Measurements from ENCODE around the gene MMP23B. TPM values are rescaled to one million over a fixed set of nuclear protein-coding genes. Genes with fewer than 3 reads are reported as not detected.
"Not testable (repeated sequence)": the region's sequence is repeated elsewhere in the genome, so short reads cannot be mapped to it uniquely, and the experiment has no call there.

Gene MMP23B
- total and polyA plus RNA-seq, 2 donors from 2014 or later = 4.0 to 7.1 TPM

DNA sequence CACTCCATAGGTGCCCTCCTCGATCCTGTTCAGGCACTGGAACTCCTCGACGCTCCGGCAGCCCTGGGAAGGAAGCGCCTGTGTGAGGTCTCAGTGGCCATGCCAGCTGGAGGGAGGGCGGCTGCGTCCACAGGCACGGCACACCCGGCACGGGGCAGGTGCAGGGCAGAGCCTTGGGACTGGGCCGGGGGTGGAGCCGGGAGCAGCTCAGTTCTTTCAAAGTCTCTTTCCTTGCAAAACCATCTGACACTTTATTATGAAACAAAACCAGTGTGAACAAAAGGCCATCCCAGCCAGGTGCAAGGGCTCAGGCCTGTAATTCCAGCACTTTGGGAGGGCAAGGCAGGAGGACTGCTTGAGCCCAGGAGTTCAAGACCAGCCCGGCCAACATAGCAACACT is 6.6 kb downstream of the MMP23B start:
- H3K27ac ChIP-seq (ENCODE audit: low read depth in 2 of 2, low read length in 2 of 2); FAIRE-seq; H3K4me3 ChIP-seq (ENCODE audit: low read length in 3 of 3); H3K9me3 ChIP-seq (ENCODE audit: control insufficient read depth in 2 of 3, insufficient read depth in 1 of 3, low read length in 3 of 3); H3K27me3 ChIP-seq (ENCODE audit: control insufficient read depth, insufficient read depth, low read length); intact Hi-C loops (cut with DNase I); H3K4me1 ChIP-seq (ENCODE audit: control insufficient read depth in 2 of 3, insufficient read depth in 2 of 3, low read depth in 1 of 3, low read length in 3 of 3); H3K9ac ChIP-seq (ENCODE audit: low read length in 3 of 3); H3K36me3 ChIP-seq (ENCODE audit: control insufficient read depth in 2 of 3, insufficient read depth in 3 of 3, low read length in 3 of 3): not testable (repeated sequence)
- DNase-seq = peak in 1 of 5 donors; percentile 22

DNA sequence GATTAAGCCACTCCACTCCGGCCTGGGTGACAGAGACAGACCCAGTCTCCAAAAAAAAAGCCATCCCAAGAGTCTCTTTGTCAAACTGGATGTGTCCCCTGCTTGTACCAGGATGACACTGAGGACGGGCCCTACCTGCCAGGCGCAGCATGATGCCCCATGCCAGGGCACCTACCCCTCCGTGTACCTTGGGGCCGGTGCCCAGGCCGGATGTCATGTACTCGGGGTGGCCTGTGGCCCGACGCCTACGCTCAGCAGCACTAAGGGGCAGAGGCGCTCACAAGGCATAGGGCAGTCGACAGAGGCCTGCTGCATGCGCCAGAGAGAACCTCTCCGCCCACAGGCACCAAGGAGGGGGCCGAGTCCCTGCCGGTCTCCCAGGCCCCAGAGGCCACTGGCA is 7.4 kb downstream of the MMP23B start:
- H3K27ac ChIP-seq (ENCODE audit: low read depth in 2 of 2, low read length in 2 of 2); H3K9ac ChIP-seq (ENCODE audit: low read length in 3 of 3); H3K4me1 ChIP-seq (ENCODE audit: control insufficient read depth in 2 of 3, insufficient read depth in 2 of 3, low read depth in 1 of 3, low read length in 3 of 3); H3K4me3 ChIP-seq (ENCODE audit: low read length in 3 of 3); FAIRE-seq; H3K27me3 ChIP-seq (ENCODE audit: control insufficient read depth, insufficient read depth, low read length); H3K9me3 ChIP-seq (ENCODE audit: control insufficient read depth in 2 of 3, insufficient read depth in 1 of 3, low read length in 3 of 3); intact Hi-C loops (cut with DNase I); H3K36me3 ChIP-seq (ENCODE audit: control insufficient read depth in 2 of 3, insufficient read depth in 3 of 3, low read length in 3 of 3): not testable (repeated sequence)
- DNase-seq = peak in 1 of 5 donors; percentile 26

DNA sequence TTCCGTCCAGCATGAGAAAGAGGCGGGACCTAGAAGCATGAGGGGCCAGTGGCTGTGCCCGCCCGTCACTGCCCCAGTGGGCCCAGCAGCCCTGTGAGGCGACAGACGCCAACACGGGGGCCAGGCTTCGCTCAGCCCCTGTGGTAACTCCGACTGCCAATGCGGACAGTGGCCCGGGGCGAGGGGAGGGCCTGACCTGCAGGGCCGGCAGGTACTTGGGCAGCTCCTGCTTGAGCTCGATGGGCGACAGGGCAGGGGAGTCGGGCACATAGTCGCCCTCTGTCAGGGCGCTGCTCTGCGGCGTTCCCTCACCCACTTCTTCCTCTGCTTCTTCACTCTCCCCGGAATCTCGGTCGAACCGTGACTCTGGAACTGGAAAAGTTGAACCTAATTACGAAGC is 8.1 kb downstream of the MMP23B start:
- FAIRE-seq; H3K9me3 ChIP-seq (ENCODE audit: control insufficient read depth in 2 of 3, insufficient read depth in 1 of 3, low read length in 3 of 3); H3K27ac ChIP-seq (ENCODE audit: low read depth in 2 of 2, low read length in 2 of 2); H3K4me1 ChIP-seq (ENCODE audit: control insufficient read depth in 2 of 3, insufficient read depth in 2 of 3, low read depth in 1 of 3, low read length in 3 of 3); H3K9ac ChIP-seq (ENCODE audit: low read length in 3 of 3); H3K36me3 ChIP-seq (ENCODE audit: control insufficient read depth in 2 of 3, insufficient read depth in 3 of 3, low read length in 3 of 3); H3K27me3 ChIP-seq (ENCODE audit: control insufficient read depth, insufficient read depth, low read length); intact Hi-C loops (cut with DNase I); H3K4me3 ChIP-seq (ENCODE audit: low read length in 3 of 3): not testable (repeated sequence)
- peak in 1 of 5 donors; percentile 22 for DNase-seq

DNA sequence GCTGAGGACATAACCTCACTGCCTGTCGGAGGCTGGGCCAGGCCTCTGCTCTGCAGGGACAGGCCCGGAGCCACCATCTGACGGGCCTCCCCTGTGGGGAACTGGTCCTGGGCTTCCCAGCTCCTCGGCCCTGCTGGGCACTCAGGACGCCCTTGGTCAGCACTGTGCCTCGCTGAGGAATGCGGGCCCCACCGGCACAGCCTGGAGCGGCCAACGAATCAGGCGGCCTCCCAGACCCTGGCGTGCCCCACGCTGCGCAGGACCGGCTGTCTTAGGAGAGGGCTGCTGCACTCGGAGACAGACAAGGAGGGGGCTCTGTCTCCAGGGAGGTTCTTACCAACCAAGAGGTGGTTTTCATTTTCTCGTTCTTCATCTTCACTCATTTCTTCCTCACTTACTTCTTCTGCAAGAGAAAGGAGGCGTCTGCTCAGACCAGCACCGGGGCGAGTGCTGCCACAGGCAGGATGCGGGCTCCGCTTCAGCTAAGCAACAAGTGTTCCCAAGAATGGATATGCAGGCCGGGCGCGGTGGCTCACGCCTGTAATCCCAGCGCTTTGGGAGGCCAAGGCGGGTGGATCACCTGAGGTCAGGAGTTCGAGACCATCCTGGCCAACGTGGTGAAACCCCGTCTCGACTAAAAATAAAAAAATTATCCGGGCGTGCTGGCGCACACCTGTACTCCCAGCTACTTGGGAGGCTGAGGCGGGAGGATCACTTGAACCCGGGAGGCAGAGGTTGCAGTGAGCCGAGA is 8.9 kb downstream of the MMP23B start:
- FAIRE-seq; H3K4me1 ChIP-seq (ENCODE audit: control insufficient read depth in 2 of 3, insufficient read depth in 2 of 3, low read depth in 1 of 3, low read length in 3 of 3); H3K27me3 ChIP-seq (ENCODE audit: control insufficient read depth, insufficient read depth, low read length); H3K9ac ChIP-seq (ENCODE audit: low read length in 3 of 3); H3K9me3 ChIP-seq (ENCODE audit: control insufficient read depth in 2 of 3, insufficient read depth in 1 of 3, low read length in 3 of 3); H3K27ac ChIP-seq (ENCODE audit: low read depth in 2 of 2, low read length in 2 of 2); H3K4me3 ChIP-seq (ENCODE audit: low read length in 3 of 3); H3K36me3 ChIP-seq (ENCODE audit: control insufficient read depth in 2 of 3, insufficient read depth in 3 of 3, low read length in 3 of 3); intact Hi-C loops (cut with DNase I): not testable (repeated sequence)
- DNase-seq = peak in 1 of 5 donors; percentile 35

DNA sequence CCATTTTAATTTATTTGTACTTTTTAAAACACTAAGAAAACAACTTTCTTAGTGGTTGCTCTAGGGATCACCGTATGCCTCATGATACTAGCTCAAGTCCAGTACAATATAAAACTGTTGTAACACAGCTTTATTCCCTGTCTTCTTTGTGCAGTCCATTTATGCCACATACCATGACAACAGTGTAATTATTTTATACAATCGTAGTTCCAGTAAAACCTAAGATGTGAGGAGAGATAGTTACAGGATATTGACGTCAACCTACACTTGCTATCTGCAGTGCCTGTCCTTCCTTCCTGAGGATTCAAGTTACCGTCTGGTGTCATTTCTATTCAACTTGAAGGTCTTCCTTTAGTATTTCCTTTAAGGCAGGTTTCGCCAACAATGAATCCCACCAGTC is 14.4 kb downstream of the MMP23B start:
- intact Hi-C loops (cut with DNase I); H3K27me3 ChIP-seq (ENCODE audit: control insufficient read depth, insufficient read depth, low read length); H3K4me1 ChIP-seq (ENCODE audit: control insufficient read depth in 2 of 3, insufficient read depth in 2 of 3, low read depth in 1 of 3, low read length in 3 of 3); H3K36me3 ChIP-seq (ENCODE audit: control insufficient read depth in 2 of 3, insufficient read depth in 3 of 3, low read length in 3 of 3); H3K9ac ChIP-seq (ENCODE audit: low read length in 3 of 3); H3K4me3 ChIP-seq (ENCODE audit: low read length in 3 of 3); DNase-seq; FAIRE-seq; H3K9me3 ChIP-seq (ENCODE audit: control insufficient read depth in 2 of 3, insufficient read depth in 1 of 3, low read length in 3 of 3): not testable (repeated sequence)
- peak overlapping the region in 1 of 2 donors; percentile 1 for H3K27ac ChIP-seq (ENCODE audit: low read depth in 2 of 2, low read length in 2 of 2)

DNA sequence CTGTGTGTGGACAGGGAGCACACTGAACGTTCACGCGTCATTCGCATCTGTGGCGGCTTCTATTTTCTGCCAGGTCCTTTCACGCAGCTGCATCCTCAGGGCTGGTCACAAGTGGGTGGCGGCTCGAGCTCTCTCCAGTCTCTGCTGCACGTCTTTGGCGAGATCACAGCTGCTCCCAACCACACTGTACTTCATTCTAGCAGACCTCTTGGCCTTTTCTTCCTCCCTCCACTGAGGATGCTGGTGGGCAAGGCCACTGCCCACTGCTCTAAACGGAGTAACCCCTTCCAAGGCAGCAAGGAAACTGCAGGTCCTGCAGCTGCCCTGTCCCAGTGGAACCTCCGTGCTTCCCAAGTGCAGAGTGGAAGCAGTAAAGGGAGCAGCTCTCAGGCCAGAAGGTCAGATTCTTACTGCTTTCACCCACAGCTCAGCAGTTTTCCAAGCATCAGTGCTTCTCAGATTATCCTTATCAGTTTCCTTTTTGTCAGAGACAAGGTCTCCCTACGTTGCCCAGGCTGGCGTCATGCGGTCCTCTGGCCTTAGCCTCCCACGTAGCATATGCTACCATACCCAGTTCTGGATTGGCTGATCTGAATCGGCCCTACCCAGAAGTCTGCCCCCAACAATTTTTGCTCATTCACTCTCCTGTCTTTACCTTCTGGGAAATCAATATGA is 15.7 kb downstream of the MMP23B start:
- H3K9ac ChIP-seq (ENCODE audit: low read length in 3 of 3); H3K4me1 ChIP-seq (ENCODE audit: control insufficient read depth in 2 of 3, insufficient read depth in 2 of 3, low read depth in 1 of 3, low read length in 3 of 3); H3K4me3 ChIP-seq (ENCODE audit: low read length in 3 of 3); H3K27ac ChIP-seq (ENCODE audit: low read depth in 2 of 2, low read length in 2 of 2); H3K9me3 ChIP-seq (ENCODE audit: control insufficient read depth in 2 of 3, insufficient read depth in 1 of 3, low read length in 3 of 3); FAIRE-seq; intact Hi-C loops (cut with DNase I); H3K27me3 ChIP-seq (ENCODE audit: control insufficient read depth, insufficient read depth, low read length): not testable (repeated sequence)
- peak in 1 of 5 donors; percentile 18 for DNase-seq
- peaks cover 5 to 14% (median 11%) of the 10 kb centered on the region in 3 donors for H3K36me3 ChIP-seq (ENCODE audit: control insufficient read depth in 2 of 3, insufficient read depth in 3 of 3, low read length in 3 of 3)

DNA sequence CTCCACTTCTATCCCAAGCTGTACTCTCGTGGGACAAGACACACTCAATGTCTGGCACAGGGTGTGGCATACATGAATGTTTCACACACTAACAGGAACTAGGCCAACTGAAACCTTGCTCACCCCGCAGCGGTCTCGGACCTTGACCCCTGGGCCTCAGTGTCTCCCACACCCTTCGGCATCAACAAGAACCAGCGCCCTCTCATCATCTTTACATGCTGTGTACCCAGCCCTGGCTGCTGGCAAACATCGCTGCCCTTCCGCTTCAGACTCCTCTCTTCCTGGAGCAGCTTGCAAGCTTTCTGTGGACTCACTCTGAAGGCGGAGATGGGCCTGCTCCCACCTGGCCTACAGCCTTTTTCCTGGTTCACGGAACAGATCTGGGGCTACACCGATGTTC is 16.3 kb downstream of the MMP23B start:
- peak in 1 of 5 donors; percentile 19 for DNase-seq
- H3K27ac ChIP-seq (ENCODE audit: low read depth in 2 of 2, low read length in 2 of 2); H3K4me3 ChIP-seq (ENCODE audit: low read length in 3 of 3); H3K9ac ChIP-seq (ENCODE audit: low read length in 3 of 3); H3K9me3 ChIP-seq (ENCODE audit: control insufficient read depth in 2 of 3, insufficient read depth in 1 of 3, low read length in 3 of 3); FAIRE-seq; intact Hi-C loops (cut with DNase I); H3K4me1 ChIP-seq (ENCODE audit: control insufficient read depth in 2 of 3, insufficient read depth in 2 of 3, low read depth in 1 of 3, low read length in 3 of 3); H3K27me3 ChIP-seq (ENCODE audit: control insufficient read depth, insufficient read depth, low read length): not testable (repeated sequence)
- H3K36me3 ChIP-seq (ENCODE audit: control insufficient read depth in 2 of 3, insufficient read depth in 3 of 3, low read length in 3 of 3) = peaks cover 5 to 14% (median 11%) of the 10 kb centered on the region in 3 donors

Data from kidney (tissue), 11 donors.